COLO829 (cell line): Measurements from ENCODE around the gene CUX1.
"Not testable (repeated sequence)": the region's sequence is repeated elsewhere in the genome, so short reads cannot be mapped to it uniquely, and the experiment has no call there.

Source experiments
- DNase-seq: peaks from one replicate; pipeline ENCODE4 v3.0.0; 2012; ENCODE audit warnings: low spot score

Gene CUX1

DNA sequence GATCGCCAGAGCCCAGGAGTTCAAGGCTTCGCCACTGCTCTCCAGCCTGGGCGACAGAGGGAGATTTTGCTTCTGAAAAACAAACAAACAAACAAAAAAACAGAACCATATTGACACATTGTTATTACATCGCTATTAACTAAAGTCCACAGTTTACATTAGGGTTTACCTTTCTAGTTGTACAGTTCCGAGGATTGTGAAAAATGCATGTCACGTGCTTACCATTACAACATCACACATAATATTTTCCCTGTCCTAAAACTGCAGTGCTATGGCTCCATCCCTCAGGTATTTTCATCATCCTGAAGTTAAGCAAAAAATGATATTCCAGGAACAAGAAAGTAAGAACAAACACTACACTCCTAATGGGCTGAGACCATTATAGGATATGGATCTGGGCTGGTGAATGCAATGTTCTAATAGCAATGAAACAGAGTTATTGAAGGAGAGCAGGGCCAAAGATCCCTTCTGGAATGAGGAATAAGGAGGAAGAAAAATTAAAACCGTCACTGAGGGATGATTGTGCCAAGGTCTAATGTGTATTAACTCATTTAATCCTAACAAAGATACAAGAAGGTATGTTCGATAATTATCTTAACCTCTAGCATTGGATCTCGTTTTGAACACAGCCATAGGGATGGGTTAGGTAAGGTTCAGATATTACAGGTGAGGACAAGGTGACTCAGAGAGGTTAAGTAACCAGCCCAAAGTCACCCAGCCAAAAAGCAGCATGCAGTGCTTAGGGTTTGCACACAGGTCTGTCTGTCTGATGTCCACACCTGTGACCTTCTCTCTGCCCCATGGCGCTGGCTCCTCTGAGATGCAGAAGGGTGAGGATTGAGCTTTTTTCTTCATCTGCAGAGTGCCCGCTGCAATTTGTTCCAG is 14.0 kb upstream of the CUX1 start:
- no peak for DNase-seq

DNA sequence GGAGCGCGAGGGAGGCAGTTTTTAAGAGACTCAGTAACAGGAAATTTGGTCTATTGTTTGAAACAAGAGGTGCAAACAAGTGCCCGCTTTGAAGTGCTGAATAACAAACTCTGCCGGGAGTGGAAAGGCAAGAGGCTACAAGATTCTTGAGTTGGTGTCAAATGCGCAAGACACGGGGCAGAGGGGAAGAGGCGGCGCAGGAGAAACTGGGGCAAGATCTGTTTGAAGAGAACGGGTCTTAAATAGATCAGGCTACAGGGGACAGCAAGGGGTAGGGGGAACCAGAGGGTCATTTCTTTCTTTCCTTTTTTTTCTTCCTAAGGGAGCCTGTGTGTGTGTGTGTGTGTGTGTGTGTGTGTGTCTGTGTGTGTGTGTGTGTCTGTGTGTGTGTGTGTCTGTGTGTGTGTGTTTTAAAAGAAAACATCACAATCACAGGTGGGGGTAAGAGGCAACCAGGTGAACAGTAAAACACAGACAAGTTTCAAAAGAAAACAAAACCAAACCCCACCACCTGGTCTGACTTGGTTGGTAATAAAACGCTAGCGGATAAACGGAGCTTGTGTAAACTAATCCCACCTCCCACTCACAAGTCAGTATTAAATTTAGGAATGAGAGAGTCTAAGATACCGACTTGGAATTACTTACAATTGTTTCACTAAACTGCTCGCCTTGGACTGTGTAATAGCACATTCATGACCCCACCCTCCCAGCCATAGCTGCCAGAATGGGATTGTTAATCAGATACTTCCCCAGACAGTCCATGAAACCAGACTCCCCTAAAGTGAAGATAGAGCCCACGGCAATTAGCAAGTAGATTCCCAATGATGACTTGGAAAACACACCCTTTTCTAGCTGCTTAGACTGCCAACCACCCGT is 13.1 kb upstream of the CUX1 start:
- no peak for DNase-seq

GRCh38 chr7:101804967-101805366 is 12.5 kb upstream of the CUX1 start:
- DNase-seq: no peak

DNA sequence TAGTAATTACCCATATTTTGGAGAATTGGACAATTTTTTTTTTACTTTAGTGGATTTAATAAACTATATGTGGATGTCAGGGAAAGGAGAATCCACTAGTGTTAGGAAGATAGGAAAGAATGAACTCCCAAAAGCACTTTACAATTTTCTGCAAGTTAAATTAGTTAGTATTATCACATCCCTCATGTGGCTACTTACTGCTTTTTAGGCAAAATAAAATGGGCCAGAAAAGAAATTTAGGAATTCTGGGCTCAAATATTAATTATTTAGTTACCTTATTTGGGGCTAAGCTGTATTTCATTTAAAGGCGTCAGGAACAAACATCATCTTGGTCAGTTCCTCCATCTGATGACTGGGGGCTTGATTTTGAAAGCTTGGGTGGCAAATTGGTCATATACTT is 4.8 kb upstream of the CUX1 start:
- no peak for DNase-seq

DNA sequence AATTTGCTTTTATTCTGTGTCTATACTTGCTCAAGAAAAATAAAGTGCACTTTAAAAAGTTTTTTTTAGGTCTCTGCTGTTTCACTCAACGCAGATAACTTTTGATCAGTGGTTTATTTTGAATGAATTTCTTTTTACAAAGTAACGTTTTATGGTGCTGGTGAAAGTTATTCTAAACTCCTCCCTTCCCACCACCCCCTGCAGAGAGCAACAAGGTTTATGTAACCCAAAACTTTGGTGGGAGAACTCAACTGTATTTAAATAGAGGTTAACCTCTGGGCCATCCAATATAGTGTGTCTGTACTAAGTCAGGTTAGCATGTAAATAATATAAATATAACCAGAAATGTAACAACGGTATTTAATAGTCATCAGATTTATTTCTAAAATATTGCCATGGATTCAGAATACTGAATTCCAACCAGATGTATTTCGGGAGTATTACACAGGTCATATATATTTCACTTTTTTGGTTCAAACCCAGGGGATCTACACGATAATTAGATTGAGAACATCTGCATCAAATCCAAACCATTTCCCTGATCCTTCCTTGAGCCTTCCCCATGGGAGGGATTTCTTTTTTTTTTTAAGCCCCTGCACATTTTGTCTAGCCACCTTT is 3.9 kb upstream of the CUX1 start:
- DNase-seq: no peak

DNA sequence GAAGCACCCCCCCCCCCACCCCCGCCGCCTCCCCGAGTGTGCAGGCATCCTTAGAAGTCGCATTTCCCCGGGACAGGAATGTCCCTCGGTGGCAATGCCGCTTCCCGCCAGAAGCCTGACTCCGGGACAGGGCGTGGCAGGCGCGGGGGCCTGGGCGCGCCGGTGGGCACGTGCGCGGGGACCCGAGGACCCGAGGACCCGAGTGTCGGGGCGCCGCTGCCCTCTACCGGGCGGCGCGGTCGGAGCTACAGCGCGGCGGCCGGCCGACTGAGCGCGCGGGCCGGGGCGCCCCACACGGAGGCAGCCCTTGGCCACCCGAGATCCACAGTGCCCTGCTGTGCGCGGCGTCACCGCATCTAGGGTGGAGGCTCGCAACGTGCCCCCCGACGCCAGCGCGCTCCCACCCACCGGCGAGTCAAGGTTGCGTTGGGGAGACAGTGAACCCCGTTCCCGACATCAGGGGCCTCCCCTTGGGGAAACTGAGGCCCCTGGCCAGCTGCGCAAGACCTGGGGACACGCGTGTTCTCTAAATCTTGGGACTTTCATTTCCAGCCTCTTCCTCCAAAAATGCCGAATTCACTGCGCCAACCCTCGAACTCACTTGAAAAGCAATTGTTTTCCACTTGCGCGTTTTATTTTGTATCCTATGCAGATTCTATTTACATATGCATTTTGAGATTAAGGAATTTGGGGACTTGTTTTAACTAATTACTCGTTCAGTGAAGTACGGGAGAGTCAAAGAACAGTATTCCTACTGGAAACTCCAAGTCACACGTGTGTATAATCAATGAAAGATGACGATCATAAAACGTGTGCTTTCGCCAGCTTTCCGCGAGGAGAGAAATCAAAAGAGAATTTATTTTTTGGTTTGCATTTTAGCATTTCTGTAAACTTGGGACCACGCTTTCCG is 3.1 kb upstream of the CUX1 start:
- DNase-seq: no peak

DNA sequence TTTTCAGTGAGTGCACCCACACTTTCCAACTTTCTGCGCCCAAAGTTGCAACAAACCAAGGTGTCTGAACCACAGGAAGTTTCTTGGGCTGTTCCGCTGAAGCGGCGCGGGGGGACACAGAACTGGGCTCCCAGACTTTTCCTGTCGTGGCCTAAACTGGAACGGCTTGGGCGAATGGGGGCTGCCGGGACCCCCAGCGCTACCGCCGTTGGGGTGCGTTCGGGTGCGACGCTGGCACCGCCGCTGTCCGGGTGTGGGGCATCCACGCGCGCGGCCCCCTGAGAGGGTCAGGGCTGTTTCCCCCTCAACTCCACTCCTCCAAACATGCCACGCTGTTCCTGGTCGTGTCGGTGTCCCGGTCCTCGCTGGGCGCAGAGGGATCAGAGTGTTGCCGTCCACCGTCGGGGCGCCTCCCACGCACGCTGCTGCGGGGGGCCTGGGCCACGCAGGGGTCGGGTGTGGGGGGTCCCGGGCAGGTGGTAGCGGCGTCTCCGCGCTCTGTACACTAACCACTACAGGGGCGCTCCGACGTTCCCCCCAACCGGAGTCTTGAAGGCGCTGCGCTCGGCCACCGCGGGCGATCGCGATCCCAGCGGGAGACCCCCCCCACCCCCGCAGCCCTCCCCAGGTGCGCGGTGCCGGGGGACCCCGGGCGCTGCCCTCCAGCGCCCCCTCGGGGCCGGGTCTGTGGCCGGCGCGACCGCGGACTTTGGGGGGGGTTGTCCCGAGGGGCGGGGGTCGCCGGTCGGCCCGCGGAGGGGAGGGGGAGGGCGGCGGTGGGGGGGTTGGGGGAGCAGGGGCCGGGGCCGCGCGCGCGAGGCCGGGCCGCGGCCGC is 2.2 kb upstream of the CUX1 start:
- DNase-seq: no peak

- DNase-seq: peak; percentile 78
Observed at GRCh38 chr7:101815826-101816594, 1.4 kb upstream of the CUX1 start.

DNA sequence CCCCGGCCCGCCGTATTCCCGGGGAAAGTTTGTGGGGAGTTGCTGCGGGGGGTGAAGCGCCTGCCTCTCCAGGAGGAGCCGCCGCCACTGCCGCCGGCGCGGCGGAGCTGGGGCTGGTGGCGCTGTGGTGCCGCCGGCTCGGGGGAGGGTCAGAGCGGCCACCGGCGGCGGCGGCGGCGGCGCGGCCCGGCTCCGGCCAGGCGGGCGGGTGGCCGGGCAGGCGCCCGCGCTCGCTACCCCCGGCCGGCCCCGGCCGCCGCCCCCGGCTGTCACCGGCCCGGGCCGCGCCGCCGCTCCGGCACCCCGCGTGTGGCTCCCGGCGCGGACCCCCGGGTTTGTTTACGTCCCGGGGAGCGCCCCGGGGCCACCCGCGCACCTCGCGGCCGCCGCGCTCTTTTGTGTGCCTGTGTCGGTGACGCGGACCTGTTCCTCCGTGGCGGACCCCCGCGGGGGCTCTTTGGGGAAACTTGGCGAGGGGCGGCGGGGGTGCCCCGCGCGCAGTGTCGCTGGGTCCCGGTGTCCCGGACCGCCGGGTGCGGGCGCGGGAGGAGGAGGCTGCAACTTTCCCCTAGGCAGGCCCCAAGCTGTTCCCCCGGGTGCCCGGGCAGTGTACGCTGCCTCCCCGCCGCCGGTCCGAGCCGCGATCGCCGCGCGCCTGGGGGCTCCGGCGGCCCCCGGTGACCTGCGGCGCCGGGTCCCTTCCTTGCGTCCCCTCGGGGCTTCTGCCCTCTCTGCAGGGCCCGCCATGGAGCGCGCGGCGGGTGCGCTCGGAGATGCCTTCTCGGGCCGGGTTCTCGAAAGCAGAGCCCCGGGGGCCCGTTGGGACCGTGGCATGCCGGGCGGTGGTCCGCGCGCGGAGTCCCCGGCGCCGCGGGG is 593 bp upstream of the CUX1 start:
- no peak for DNase-seq

- DNase-seq: no peak
Observed at GRCh38 chr7:101818287-101819071, 1.1 kb downstream of the CUX1 start.

DNA sequence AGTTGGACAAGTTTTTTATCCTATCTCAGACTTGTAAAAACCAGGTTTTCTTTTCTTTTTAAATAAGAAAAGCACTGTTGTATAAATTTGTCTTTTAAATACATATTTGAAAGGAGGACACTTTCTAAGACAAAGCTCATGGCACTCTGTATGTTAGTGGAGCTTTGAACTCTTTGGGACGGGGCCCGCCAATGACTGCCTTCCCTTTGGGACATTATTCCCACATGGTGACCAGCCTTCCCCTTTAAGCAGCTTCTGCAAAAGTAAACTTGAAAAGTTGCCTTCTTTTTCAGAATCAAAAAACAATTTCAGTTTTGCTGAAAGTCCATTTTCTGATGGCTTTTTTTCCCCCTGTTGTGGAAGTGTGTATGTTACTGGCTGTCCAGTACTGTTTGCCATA is 1.8 kb downstream of the CUX1 start:
- no peak for DNase-seq

DNA sequence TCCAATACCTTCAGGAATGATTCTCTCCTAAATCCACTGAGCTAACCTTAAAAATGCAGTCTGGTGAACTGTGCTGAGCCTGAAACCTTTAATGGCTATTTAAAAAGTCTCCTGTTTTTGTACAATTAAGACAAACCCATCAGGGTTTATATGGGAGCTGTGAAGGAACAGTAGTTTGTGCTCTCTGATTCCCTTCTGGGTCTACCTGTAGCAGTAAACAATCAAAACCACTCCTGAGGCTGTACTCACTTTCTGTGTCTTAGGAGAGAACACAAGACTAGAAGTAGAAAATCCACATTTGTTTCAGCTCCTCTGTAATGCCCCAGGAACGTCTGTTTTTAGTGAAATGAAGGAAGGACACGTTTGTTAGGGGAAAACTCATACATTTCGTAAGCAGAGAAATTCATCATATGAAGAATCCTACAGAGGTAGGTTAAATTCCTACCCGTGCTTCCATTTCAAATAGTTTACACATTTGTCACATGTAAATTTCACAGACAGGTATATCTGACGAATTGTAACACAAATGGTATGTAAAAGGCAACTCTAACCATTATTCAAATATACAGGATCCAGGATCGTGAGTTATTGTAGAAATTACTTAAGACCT is 2.6 kb downstream of the CUX1 start:
- no peak for DNase-seq

DNA sequence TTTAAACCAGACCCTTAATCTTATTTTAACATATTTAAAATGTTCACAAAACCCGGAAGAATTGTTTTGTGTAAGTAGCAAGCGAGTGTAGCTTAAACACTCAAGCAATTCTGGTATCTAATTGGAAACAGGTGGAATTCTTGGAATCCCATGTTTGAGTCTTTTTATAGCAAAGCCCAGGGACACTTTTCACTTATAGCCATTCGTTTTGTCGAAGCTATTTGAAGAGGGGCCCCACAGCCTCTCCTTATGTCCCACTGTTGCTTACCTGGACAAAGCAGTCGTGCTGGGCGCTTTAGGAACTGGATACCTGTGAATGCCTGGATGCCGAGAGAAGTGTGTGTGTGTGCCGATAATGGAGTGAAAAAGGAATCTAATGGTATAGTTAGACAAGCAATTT is 3.3 kb downstream of the CUX1 start:
- no peak for DNase-seq

DNA sequence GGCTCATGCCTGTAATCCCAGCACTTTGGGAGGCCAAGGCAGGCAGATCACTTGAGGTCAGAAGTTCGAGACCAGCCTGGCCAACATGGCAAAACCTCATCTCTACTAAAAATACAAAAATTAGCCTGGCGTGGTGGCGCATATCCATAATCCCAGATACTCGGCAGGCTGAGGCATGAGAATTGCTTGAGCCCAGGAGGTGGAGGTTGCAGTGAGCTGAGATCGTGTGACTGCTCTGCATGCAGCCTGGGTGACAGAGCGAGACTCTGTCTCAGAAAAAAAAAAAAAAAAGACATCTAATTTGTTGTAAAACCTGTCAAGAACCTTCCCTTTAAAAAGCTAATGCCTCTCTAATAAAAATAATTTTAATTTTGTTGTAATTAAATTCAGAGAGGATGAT is 5.2 kb downstream of the CUX1 start:
- DNase-seq: not testable (repeated sequence)

DNA sequence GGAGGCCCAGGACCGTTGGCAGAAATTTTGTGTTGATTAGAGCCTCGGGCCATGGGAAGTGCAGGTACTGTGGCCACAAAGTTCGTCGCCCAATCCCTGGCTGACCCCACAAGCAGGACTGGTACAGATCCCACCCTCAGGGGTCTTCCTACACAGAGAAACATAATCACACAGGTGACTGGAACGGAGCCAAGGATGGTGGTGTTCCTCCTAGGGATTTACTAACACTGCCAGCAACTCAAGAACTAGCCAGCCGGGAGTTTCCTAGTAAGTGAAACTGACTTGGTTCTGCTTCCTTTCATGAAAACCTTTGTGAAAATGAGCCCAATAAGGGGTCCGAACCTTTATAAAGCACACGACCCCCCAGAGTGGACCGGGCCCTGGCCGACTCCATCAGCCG is 5.7 kb downstream of the CUX1 start:
- DNase-seq: no peak

DNA sequence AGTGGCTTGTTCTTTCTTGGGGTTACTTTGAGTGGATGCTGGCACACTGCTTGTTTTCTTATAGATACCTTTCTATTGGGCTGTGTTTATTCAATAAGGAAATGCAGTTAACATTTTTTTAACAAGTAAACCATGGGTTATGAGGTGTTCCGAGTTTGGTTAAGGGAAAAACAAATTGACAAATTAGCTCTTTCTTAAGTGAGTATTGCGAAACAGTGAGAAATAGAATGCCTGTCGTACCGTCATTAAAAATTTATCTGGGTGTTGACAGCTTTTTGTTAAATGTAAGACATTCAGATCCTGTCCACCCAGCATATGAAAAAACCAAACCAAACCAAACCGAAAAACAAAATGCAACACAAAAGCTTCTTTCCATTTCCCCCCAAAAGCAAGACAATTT is 6.2 kb downstream of the CUX1 start:
- no peak for DNase-seq

DNA sequence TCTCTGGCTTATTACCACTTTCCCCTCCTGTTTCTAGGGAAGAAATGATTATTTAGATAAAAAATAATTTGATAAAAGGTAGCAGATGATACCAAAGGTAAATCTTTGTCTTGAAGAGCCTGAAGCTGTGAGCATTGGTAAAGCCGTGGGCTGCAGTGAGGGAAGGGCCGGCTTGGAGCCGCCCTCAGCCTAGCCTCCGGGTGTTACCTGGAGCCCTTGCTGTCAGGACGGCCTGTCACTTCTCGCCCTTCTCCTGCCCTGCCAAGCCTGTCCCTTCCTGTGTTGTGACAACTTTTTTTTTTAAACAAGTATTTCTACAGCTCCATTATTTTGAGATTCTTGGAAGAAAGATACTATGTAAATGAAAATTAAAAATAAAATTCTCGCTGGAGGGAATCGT is 7.0 kb downstream of the CUX1 start:
- no peak for DNase-seq
